ENCODE data around the gene OSR1.
A peak's percentile ranks its signal among the peaks of the same experiment; 100 is the strongest.
"Not testable (repeated sequence)": the region's sequence is repeated elsewhere in the genome, so short reads cannot be mapped to it uniquely, and the experiment has no call there.

The OSR1 gene

DNA sequence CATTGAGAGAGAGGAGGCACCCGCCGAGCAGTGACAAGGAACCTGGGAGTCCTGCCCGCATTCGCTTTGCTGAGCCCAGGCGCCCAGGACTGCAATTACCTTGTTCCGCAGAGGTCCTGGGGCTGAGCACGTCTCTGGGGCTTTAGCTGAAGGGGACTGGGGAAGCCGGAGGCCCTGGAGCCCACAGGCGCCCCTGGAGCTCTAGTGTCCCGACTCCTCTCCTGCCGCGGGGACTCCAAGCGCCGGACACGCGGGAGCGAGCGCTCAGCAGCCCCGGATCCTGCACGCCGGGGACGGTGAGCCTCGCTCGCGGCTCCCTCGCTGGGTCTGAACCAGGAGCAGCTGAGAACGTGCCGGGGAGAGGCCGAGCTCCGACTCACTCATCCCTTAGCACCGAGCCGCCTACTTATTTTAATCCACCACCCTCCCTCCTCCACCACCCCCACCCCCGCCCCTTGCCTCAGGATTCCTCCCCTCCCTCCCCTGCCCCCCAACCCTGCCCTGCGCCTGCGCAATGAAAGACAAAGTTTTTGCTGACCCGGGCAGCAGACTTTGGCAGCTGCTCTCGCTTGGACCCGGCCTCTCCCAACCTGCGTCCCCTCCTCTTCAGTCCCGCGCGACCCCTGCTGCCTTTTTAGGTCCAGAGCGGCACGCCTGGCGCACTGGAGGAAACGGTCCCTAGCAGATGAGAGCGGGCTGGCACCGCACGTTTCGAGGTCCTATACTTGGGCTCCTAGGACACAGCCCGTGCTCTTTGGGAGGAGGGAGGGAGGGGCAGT lies at the start of gene OSR1:
TSS of gene OSR1 (minus strand) at position 382 of the 779 bp plus-strand sequence. CDS start 4,818 bp downstream, outside the sequence.
- H3K4me3 ChIP-seq (ENCODE audit: control insufficient read depth, low read depth, low read length), result peak within 1 kb of the TSS; percentile 86
- TF ChIP-seq, protein P1, sequence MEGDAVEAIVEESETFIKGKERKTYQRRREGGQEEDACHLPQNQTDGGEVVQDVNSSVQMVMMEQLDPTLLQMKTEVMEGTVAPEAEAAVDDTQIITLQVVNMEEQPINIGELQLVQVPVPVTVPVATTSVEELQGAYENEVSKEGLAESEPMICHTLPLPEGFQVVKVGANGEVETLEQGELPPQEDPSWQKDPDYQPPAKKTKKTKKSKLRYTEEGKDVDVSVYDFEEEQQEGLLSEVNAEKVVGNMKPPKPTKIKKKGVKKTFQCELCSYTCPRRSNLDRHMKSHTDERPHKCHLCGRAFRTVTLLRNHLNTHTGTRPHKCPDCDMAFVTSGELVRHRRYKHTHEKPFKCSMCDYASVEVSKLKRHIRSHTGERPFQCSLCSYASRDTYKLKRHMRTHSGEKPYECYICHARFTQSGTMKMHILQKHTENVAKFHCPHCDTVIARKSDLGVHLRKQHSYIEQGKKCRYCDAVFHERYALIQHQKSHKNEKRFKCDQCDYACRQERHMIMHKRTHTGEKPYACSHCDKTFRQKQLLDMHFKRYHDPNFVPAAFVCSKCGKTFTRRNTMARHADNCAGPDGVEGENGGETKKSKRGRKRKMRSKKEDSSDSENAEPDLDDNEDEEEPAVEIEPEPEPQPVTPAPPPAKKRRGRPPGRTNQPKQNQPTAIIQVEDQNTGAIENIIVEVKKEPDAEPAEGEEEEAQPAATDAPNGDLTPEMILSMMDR (IDR thresholded peaks at IDR 0.05; ENCODE audit: control insufficient read depth, insufficient read depth, low read depth, low read length, missing control alignments), result no peak
- no peak for DNase-seq (ENCODE audit: low read depth)

DNA sequence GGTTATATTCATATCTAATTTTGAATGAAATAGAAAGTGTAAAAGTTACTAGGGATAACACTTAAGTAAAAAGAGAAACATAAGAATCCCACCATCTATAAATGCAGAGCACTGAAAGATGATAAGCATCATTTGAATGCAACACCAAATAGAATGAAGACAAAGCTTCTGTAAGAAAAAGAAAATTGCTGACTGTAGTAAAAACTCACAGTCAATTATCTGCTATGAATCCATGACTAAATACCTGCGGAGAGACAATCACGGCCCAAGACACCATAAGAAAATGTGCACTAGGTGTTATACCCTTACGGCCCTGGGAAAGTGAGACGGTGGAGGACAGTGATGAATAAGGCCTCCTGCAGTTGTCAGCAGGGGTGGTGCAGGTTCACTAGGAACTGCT lies 45.4 kb upstream of the OSR1 start:
- DNase-seq (ENCODE audit: low read depth), result no peak
- TF ChIP-seq, protein P1 (IDR thresholded peaks at IDR 0.05; ENCODE audit: control insufficient read depth, insufficient read depth, low read depth, low read length, missing control alignments), result no peak
- H3K4me3 ChIP-seq (ENCODE audit: control insufficient read depth, low read depth, low read length), result no peak overlapping the region

DNA sequence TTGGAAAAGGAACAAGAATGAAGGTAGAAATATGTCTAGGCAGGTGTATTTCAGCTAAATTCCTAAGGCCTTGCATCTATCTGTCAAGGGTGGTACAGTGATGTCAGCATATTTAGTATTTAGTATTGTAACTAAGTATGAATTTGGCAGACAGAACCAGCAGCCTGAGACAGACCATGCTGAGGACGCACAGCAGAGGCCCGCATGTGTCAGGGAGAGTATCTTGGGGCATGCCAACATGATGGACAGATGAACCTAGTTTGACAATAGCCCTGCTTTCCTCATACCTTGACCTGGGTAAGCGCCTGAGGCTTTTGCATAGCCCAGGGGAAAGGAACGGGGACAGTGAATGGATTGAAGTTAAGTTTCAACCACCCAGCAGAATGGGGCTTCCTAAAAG lies 33.8 kb upstream of the OSR1 start:
- TF ChIP-seq, protein P1 (IDR thresholded peaks at IDR 0.05; ENCODE audit: control insufficient read depth, insufficient read depth, low read depth, low read length, missing control alignments), result no peak
- DNase-seq (ENCODE audit: low read depth), result no peak
- no peak overlapping the region for H3K4me3 ChIP-seq (ENCODE audit: control insufficient read depth, low read depth, low read length)

DNA sequence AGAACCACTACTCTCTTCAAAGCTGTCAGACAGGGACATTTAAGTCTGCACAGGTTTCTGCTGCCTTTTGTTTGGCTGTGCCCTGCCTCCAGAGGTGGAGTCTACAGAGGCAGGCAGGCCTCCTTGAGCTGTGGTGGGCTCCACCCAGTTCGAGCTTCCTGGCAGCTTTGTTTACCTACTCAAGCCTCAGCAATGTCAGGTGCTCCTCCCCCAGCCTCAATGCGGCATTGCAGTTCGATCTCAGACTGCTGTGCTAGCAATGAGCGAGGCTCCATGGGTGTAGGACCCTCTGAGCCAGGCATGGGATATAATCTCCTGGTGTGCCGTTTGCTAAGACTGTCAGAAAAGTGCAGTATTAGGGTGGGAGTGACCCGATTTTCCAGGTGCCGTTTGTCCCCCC lies 31.0 kb upstream of the OSR1 start:
- DNase-seq (ENCODE audit: low read depth); H3K4me3 ChIP-seq (ENCODE audit: control insufficient read depth, low read depth, low read length): not testable (repeated sequence)

DNA sequence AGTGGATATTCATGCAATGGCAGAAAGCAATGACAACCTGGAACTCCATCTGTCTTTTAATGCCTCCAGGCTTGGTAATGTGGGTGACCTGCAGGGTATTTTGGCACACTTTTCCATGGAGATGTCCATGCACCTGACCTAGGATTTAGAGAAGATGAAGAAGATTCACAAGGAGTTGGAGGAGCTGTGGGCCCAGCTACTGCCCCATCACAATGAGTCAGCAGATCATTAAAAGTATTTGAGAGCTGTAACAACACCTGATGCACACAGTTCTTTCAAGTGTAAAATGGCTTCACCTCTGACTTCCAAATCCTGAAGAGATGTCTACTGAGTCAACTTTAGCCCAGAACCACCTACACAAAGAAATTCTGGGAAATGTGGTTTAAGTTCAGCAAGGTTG lies 22.1 kb upstream of the OSR1 start:
- TF ChIP-seq, protein P1 (IDR thresholded peaks at IDR 0.05; ENCODE audit: control insufficient read depth, insufficient read depth, low read depth, low read length, missing control alignments), result no peak
- H3K4me3 ChIP-seq (ENCODE audit: control insufficient read depth, low read depth, low read length), result no peak overlapping the region

DNA sequence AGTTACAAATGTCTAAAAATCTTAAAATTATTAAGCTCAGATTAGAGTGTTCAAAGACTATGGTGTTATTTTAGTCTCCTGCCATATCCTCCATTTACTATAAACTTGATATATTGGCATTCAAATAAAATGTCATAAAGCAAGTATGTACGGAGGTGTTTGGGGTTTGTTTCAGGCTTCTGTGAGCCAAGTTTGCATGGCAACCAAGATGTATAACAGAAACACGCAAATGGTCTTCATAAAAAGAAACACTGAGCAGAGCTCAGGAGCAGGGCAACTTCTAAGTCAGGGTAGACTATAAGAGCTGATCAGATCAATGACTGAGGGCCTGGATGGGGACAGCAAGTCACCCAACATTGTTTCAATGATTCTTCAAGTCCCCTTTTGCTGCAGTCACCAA lies 20.5 kb upstream of the OSR1 start:
- TF ChIP-seq, protein P1 (IDR thresholded peaks at IDR 0.05; ENCODE audit: control insufficient read depth, insufficient read depth, low read depth, low read length, missing control alignments), result no peak
- H3K4me3 ChIP-seq (ENCODE audit: control insufficient read depth, low read depth, low read length), result no peak overlapping the region
- no peak for DNase-seq (ENCODE audit: low read depth)

More for the DNA sequence above, 22.1 kb upstream of the OSR1 start:
- no peak for DNase-seq (ENCODE audit: low read depth)

DNA sequence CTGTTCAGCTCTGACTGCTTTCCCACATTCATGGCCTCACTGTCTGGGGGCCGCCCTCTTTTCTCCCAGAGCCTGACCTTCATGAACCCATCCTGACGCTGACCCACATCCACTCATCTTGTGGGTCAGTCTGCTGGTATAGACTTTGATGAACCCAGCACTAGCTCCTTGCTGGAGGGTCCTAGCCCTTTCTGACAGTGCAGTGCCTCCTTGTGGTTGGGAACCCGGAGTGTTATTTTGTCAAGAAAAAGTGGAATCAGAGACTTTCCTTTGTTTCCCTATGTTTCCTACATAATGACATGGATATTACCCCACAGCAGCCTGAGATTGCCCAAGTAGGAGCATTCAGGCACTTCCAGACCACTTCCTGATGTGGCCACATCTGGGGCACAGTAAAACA lies 19.3 kb upstream of the OSR1 start:
- TF ChIP-seq, protein P1 (IDR thresholded peaks at IDR 0.05; ENCODE audit: control insufficient read depth, insufficient read depth, low read depth, low read length, missing control alignments), result no peak
- no peak for DNase-seq (ENCODE audit: low read depth)
- no peak overlapping the region for H3K4me3 ChIP-seq (ENCODE audit: control insufficient read depth, low read depth, low read length)
